Parathyroid adenoma (tissue), 2 donors: ENCODE data around the gene SH3BP2.
A peak's percentile ranks its signal among the peaks of the same experiment; 100 is the strongest.

ENCODE experiments used
- H2AFZ ChIP-seq: fragments of 300-600 bp; sonication (generic); one replicate; pipeline ENCODE4 v1.7.0; 2017; ENCODE audit warnings: antibody characterized with exemption, mild to moderate bottlenecking
- H3K27ac ChIP-seq: fragments of 300-600 bp; sonication (generic); one replicate; pipeline ENCODE4 v1.7.0; 2017
- H3K27me3 ChIP-seq: fragments of 300-600 bp; sonication (generic); one replicate; pipeline ENCODE4 v1.7.0; 2017; ENCODE audit warnings: low read length; ENCODE audit not compliant: control insufficient read depth, insufficient read depth
- H3K36me3 ChIP-seq: fragments of 300-600 bp; sonication (generic); one replicate; pipeline ENCODE4 v1.7.0; 2017; ENCODE audit warnings: low read length; ENCODE audit not compliant: control insufficient read depth, insufficient read depth
- H3K4me1 ChIP-seq: fragments of 300-600 bp; sonication (generic); one replicate; pipeline ENCODE4 v1.7.0; 2017; ENCODE audit warnings: control low read depth
- H3K4me2 ChIP-seq: fragments of 300-600 bp; sonication (generic); one replicate; pipeline ENCODE4 v1.7.0; 2017; ENCODE audit warnings: low read length
- H3K4me3 ChIP-seq: fragments of 300-600 bp; sonication (generic); one replicate; pipeline ENCODE4 v1.7.0; 2017; ENCODE audit warnings: low read depth, low read length
- H3K79me2 ChIP-seq: fragments of 300-600 bp; sonication (generic); one replicate; pipeline ENCODE4 v1.7.0; 2017; ENCODE audit warnings: control low read depth
- H3K9ac ChIP-seq: fragments of 300-600 bp; sonication (generic); one replicate; pipeline ENCODE4 v1.7.0; 2017; ENCODE audit warnings: mild to moderate bottlenecking
- H3K9me3 ChIP-seq: fragments of 300-600 bp; sonication (generic); one replicate; pipeline ENCODE4 v1.7.0; 2017; ENCODE audit warnings: low read length; ENCODE audit not compliant: control insufficient read depth
- CTCF ChIP-seq: fragments of 300-600 bp; sonication (generic); IDR thresholded peaks from one replicate; pipeline ENCODE4 v1.7.0; 2017; ENCODE audit warnings: antibody characterized with exemption, mild to moderate bottlenecking
- donor health status: primary hyperparathyroidism.

Gene SH3BP2

DNA sequence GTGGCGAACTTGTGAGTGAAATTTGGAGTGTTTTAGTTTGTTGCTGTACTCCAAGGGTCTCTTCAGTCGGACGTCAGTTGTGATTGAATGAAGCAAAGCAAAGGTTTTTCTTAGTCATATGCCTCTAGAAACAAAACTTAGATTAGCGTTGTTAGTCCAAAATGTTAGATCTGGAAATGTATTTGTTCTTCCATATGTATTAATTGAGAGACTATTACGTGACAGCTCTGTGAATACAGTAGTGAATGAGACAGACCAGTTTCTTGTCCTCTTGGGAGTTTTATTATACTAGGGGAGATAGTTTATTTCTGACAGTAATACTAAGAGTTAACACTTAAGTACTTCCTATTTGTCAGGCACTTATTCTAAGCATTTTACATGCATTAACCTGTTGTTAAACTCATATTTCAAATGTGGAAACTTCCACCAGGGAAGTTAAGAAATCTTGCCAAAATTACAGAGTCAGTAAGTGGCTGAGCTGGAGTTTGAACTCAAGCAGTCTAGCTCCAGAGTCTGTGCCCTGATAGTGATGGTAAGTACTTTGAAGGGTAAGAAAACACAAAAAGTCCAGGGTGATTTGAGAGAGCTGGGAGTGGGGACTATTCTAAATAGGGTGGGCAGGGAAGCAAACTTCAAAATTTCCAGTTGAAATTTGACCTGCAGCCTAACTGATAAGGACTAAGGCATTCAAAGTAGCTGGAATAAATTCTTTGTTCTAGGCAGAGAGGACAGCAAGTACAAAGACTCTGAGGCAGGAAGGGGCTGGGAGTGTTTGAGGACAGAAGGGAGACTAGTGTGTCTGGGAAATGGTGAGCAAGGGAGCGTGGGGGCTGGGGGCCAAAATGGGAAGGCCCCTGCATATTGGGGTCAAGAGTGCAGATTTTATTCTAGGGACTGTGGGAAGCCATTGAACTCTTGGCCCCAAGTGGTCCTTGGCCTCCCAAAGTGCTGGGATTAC, 67.8 kb downstream of the SH3BP2 start:
- TF ChIP-seq CTCF = no peak
- H3K4me3 ChIP-seq = no peak overlapping the region
- peaks cover 9% of the 10 kb centered on the region for H3K4me1 ChIP-seq

DNA sequence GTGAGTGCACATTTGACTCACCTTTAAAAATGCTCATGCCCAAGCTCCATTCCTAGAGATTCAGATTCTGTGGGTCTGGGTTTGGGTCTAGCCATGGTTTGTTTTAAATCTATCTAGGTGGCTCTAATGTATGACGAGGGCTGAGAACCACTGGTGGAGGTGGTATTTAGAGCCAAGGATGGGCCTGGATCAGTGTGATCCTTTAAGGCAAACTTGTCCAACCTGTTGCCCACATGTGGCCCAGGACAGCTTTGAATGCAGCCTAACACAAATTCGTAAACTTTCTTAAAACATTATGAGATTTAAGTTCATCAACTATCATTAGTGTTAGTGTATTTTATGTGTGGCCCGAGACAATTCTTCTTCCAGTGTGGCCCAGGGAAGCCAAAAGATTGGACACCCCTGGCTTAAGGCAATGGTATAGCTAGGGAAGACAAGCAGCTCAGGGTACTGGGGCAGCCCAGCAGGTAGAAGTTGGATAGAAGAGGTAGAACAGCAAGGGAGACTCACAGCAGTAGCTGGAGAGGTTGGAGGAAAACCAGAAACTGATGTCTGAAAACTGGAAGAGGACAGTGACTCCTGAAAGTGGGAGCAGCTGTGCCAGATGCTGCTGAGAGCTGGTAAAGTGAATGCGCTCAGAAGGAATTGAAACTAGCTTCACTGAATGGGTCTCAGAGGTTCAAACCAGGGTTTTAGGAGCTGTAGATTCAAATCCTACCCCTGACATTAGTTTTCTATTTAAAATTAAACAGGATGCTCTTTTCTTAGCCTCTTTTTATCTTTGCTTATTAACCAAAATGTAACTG, 68.9 kb downstream of the SH3BP2 start:
- Histone ChIP-seq H3K36me3 (no peaks in the 10 kb centered on the region), H3K9me3 (no peaks in the 10 kb centered on the region), H3K4me2 (peak overlapping the region; percentile 7), H2AFZ (no peak overlapping the region), H3K4me1 (peaks cover 9% of the 10 kb centered on the region), H3K27ac (peak overlapping the region; percentile 29), H3K4me3 (no peak overlapping the region), H3K27me3 (no peaks in the 10 kb centered on the region), H3K79me2 (peaks cover 37% of the 10 kb centered on the region), H3K9ac (no peak overlapping the region)
- no peak for TF ChIP-seq CTCF

More for the DNA sequence above, 67.8 kb downstream of the SH3BP2 start:
- H3K36me3 ChIP-seq = no peaks in the 10 kb centered on the region
- H3K9me3 ChIP-seq = no peaks in the 10 kb centered on the region
- no peaks in the 10 kb centered on the region for H3K27me3 ChIP-seq
- H3K9ac ChIP-seq = no peak overlapping the region
- H2AFZ ChIP-seq = no peak overlapping the region
- peak overlapping the region; percentile 29 for H3K27ac ChIP-seq
- H3K79me2 ChIP-seq = peaks cover 36% of the 10 kb centered on the region
- no peak overlapping the region for H3K4me2 ChIP-seq

DNA sequence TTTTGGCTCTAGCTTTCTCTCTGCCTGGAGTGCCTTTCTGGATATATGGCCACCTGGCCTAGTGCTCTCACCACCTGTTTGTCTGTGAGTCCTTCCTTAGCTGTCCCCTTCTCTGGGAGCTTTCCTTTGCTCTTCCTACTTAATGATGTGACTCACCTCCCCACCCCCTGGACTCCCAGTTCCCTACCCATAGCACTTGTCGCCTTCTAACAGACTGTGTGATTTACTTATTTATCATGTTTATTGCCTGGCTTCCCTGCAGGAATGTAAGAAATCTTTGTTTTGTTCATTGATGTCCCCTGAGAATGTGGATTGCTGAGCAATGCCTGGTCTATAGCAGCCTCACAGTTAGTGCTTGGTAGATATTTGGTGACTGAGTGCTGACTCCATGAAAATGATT, 69.6 kb downstream of the SH3BP2 start:
- no peaks in the 10 kb centered on the region for H3K9me3 ChIP-seq
- H2AFZ ChIP-seq = no peak overlapping the region
- peaks cover 35% of the 10 kb centered on the region for H3K79me2 ChIP-seq
- peaks cover 9% of the 10 kb centered on the region for H3K4me1 ChIP-seq
- no peak for TF ChIP-seq CTCF
- H3K4me3 ChIP-seq = no peak overlapping the region
- H3K4me2 ChIP-seq = no peak overlapping the region
- no peaks in the 10 kb centered on the region for H3K27me3 ChIP-seq
- H3K27ac ChIP-seq = no peak overlapping the region
- H3K9ac ChIP-seq = no peak overlapping the region
- no peaks in the 10 kb centered on the region for H3K36me3 ChIP-seq

DNA sequence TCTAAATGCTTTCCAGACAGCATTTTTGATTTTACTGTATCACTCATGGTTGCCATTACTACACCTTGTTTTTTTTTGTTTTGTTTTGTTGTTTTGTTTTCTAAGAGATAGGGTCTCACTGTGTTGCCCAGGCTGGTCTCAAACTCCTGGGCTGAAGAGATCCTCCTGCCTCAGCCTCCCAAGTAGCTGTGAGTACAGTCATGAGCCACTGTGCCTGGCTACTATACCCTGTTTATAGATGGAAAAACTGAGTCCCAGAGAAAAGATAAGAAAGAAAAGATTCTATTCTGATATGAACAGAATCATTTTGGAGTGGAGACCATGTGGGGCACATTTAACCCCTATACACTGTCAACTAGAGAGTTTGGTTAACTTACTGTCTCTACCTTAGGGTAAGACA, 70.8 kb downstream of the SH3BP2 start:
- Histone ChIP-seq H3K4me1 (peaks cover 12% of the 10 kb centered on the region), H3K4me2 (no peak overlapping the region), H2AFZ (no peak overlapping the region), H3K27me3 (no peaks in the 10 kb centered on the region), H3K9me3 (no peaks in the 10 kb centered on the region), H3K36me3 (no peaks in the 10 kb centered on the region), H3K79me2 (peaks cover 31% of the 10 kb centered on the region), H3K27ac (no peak overlapping the region), H3K4me3 (no peak overlapping the region), H3K9ac (no peak overlapping the region)
- TF ChIP-seq CTCF = no peak
